Prostate gland (tissue), 2 donors: ENCODE data around the gene VPS54.

Experiments used
- CTCF ChIP-seq, 4 experiments: fragments of 200-600 bp in 2 of 4; fragments of 450-650 bp in 2 of 4; sonication (generic) in 2 of 4; IDR thresholded peaks; 1 replicate in 3 of 4; 2 replicates in 1 of 4; pipeline ENCODE4 v1.5.1; 2016 to 2019; ENCODE audit warnings: antibody characterized with exemption in 4 of 4, mild to moderate bottlenecking in 2 of 4, moderate library complexity in 2 of 4
- POLR2AphosphoS5 ChIP-seq: sonication (generic); formaldehyde crosslinking; IDR thresholded peaks from one replicate; pipeline ENCODE4 v1.6.1; 2017; ENCODE audit warnings: antibody characterized with exemption

DNA sequence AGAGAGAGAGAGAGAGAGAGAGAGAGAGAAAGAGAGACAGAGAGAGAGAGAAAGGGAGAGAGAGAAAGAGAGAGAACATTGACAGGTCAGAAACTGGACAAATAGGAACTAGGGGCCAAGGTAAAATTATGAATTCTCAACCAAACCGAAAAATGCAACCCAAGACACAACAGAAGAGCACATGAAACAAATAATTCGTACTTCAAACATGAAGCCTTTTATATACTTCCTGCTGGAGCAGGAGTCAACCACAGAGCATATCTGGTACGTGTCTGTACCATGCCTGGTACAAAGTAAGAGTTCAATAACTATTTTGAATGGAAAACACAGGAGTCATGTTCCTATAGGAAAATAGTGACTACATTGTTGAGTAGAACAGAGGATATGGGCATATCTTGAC is 6.5 kb upstream of the VPS54 start:
- TF ChIP-seq CTCF (IDR thresholded peaks at IDR 0.05): no peak
- no peak for TF ChIP-seq POLR2AphosphoS5
